HG03039 (cell line): ENCODE measurements around the gene FBLN1.
"Not testable (repeated sequence)": the region's sequence is repeated elsewhere in the genome, so short reads cannot be mapped to it uniquely, and the experiment has no call there.

Experiments used
- ATAC-seq: cut with Tn5 transposase; IDR thresholded peaks from one replicate; pipeline ENCODE4 v1.9.1; 2021; ENCODE audit warnings: mild to moderate bottlenecking, moderate library complexity; ENCODE audit not compliant: unreplicated experiment

Gene FBLN1

DNA sequence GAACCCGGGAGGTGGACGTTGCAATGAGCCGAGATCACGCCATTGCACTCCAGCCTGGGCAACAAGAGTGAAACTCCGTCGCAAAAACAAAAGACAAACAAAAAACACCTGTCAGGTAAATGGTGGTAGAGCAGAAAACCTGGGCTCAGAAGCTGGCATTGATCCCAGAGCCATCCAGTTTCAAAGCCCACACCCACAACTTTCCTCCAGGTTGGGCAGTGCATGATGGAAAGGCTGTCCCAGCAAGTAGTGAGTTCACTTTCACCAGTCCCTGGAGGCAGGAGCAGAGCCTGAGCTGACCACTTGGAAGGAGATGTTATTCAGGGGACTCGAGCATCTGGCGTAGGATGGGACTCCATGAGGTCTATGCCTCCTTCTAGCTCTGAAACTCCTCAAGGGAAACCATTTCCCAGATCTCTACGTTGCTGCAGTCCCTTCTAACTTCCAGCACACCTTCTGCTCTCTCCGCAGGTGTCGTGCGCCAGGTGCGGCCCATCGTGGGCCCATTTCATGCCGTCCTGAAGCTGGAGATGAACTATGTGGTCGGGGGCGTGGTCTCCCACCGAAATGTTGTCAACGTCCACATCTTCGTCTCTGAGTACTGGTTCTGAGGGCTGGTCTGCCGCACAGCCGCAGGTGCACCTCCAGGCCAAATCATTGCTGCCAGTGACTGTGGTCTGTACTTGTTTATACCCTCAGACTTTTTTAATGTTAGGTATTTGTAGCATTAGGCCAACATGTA is 97.3 kb downstream of the FBLN1 start:
- ATAC-seq = no peak

DNA sequence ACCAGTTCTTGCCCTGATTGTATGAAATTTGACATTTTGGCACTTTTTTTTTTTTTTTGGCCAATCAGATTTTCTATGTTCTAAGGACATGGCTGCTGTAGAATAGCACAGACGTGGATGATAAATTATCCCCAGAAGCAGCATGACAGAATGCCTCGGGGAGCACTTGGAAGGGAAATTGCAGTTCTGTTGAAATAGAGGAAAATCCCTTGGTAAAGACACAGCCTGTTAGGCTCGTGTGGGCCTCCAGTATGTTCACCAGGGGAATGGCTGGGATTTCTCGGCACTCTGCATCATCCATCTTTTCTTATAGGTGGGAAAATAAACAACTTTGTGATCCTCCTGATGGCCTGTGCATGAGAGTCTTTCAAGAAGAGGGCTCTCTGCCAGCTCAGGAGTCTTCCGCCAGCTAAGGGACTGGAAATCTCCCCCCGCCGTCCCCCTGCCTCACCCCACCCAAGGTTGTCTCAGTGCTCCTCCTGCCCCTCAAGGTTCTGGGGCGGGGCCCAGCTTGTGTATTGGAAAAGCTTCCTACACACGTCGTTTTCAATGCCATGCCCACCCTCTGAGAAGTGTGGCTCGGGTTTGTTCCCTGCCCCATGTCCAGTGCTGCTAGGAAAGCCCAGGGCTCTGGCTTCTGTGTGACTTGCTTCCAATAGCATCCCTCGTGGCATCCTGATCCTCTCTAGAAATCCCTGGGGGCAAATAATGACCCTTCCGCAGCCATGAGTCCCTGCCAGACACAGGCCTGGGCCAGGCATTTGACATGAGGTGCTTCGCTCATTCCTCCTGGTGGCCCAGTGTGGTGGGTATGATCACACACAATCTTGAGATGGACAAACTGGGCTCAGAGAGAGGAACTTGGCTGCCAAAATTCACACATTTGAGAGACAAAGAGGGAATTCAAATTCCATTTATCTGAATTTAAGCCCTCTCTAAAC is 98.4 kb downstream of the FBLN1 start:
- ATAC-seq = no peak

DNA sequence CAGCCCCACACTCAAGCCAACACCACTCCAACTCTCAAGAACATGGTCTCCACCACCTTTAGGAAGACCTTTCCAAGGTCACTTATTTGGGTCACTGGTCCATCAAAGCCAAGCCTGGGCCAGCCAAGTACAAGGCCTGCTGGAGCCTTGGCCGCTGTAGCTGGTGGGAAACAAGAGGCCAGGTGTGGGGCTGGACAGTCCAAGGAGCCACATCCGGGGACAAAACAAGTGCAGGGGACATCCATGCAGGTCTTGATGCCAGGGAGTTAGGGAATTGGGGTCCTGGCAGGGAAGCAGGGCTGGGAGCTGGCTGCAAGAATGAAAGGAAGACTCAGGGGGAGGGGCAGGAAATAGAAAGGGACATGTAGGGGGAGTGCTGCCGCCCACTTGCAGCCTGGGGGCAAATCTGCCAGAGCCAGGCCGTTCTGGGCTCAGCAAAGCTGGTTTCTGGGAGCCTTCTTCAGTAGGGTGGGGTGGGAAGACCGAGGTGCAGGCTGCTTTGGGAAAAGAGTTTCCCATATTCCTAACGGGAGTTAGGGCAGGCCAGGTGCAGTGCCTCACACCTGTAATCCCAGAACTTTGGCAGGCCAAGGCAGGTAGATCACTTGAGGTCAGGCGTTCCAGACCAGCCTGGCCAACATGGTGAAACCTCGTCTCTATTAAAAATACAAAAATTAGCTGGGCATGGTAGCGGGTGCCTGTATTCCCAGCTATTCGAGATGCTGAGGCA is 99.5 kb downstream of the FBLN1 start:
- ATAC-seq = no peak

DNA sequence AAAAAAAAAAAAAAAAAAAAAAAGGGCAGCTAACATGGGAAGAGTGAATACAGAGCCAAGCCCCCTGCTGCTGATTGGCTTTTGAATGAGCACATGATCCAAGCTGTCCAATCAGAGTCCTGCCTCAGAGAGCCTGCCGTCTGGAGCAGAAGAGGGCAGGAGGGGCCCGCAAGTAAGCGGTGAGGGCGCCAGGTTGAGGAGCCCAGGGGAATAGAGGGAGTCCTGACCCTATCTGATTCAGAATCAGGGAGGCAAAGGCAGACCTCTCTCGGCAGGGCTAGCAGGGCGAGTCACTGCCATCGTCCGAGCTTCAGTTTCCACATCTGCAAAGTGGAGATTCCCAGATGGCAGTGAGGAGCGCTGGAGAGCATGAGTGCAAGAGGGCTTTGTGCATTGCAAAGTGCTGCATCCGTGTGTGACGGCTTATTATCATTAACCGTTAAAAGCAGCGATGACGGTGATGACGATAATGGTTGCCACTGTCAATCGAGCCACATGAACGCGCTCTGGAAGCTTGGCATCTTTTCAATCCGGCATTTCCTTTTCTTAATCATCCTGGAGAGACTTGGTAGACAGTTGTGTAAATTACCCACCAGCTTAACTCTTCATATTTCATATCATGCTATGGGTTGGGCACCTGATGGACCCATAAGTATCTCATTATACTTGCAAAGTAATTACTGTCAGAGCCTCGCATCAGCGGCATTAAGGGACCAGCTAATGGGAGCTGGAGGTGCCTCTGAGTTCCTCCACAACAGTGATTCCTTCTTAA is 100.3 kb downstream of the FBLN1 start:
- no peak for ATAC-seq

DNA sequence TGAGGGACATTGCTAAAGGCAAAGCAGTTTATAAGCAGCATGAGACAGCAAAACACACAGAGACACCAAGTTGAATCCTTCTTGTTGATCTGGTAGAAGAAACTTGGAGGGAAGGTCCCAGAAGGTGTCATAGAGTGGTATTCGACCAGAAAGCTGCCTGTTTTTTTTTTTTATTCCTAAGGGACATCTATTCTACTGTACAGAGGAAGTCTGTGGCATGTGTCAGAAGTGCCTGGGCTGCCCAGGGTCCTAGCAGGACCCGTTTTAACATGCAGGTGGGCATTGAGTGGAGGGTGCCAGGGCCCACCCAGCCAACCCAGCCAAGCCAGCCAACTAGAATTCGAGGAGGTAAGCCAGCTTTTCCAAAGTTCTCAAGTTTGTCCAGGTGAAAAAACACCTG is 100.9 kb downstream of the FBLN1 start:
- no peak for ATAC-seq

DNA sequence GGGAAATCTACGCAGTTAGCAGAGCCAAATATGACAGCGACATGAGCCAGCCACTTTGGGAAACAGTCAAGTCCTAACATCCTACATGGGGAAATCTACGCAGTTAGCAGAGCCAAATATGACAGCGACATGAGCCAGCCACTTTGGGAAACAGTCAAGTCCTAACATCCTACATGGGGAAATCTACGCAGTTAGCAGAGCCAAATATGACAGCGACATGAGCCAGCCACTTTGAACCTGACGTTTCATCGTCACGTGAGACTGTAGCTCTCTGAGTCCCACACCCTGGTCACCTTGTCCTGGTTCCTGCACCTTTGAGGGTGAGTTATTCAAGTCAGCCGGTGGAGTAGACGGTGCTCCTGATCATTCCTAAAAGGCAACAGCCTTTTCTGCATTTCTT is 105.4 kb downstream of the FBLN1 start:
- ATAC-seq = not testable (repeated sequence)

DNA sequence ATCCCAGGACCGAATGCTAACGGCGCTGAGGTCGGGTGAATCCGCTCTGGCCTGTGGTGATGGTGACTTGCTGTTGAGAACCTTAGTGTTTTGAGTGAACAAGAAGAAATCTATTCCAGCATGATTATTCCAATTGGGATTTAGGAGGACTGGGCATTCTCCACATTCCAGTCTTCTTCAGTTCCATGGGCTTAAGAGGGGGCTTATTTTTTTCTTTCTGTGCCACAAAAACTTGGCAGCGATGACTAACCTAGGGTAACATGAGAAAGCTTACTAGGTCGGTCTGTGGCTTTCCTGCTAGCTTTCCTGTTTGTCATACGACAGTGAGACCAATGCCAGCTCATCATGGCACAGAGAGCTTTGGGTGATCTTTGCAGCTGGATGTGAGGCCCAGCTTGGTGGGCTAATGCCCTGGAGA is 106.1 kb downstream of the FBLN1 start:
- ATAC-seq = no peak

DNA sequence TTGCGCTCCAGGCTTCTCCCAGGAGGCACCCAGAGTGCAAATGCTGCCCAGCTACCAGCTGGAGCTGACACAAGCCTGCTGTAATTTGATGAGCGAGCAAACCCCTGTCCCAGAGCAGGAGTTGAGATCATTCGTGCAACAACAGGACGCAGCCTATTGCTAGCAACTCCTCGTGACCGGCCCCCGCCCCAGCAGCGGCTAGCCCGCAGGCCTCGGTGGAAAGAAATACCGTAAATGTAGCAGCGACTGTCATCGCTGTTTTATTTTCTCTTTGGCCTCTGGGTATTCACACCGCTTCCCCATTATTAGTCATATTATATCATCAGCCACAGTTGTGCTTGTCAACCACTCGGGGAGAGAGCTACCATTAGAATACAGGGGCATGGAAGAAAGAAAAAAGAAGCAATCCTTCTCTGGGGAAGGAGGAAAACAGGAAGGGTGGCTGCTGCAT is 109.8 kb downstream of the FBLN1 start:
- no peak for ATAC-seq

DNA sequence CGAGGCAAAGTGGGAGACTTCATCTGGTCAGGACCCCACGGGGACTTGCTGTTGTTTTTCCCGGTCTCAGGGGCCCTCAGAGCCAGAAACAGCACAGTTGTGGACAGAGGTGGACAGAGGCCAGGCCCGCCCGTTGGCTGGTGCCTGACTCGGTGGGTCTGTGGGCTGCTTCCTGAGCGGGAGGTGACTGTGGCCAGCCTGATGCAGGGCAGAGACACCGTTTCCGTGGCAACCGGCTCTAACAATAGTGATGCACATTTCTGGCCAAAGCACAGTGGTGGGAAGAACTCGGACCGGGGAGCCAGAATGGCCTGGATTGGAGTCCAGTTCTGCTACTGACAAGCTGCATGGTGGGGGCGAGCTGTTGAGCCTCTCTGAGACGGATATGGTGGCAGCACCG is 110.3 kb downstream of the FBLN1 start:
- ATAC-seq = no peak

DNA sequence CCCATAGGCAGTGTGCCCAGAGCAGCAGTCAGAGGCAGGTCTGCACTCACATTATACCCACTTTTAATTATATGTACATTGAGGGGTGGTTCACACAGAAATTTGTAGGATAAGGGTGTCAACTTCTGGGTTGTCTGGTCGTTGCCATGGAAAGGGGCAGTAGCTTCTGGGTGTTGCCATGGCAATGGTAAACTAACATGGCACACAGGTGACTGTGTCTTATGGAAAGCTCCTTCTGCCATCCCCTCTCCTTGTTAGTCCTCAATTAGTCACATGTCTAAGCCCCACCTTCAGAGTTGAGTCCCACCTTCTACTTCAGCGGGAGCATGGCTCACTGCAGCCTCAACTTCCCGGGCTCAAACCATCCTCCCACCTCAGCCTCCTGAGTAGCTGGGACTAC is 112.7 kb downstream of the FBLN1 start:
- ATAC-seq = no peak

DNA sequence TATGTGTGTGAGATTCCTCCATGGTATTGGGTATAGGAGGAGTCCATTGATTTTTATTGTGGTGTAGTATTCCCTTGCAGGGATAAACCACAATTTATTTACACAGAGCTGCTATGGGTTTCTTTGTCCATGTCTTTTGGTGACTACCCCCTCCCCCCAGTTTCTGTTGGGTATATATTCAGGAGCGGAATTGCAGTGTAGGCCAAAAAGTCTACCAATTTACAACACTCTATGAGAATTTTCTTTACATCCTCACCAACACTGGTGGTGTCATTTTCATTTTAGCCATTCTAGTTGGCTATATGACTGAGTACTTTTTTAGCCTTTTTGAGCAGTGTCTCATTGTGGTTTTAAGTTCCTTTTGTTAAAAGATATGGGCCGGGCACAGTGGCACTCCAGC is 113.7 kb downstream of the FBLN1 start:
- no peak for ATAC-seq

DNA sequence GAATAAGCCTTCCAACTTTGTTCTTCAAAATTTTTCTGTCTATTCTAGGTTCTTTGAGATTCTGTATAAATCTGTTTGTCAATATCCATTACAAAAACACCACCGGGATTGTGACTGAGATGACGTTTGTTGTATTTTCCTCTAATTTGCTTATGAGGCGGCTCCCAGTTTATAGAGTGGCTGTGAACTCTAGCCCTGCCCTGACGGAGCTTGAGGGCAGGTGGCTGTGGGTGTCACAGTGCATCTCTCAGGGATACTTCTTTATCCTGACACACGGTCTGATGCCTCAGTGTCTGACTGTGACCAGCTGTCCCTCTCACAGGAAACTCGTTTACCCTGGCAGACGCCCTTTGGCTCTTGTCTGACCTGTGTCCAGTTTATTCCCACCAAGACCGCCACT is 115.3 kb downstream of the FBLN1 start:
- ATAC-seq = no peak

DNA sequence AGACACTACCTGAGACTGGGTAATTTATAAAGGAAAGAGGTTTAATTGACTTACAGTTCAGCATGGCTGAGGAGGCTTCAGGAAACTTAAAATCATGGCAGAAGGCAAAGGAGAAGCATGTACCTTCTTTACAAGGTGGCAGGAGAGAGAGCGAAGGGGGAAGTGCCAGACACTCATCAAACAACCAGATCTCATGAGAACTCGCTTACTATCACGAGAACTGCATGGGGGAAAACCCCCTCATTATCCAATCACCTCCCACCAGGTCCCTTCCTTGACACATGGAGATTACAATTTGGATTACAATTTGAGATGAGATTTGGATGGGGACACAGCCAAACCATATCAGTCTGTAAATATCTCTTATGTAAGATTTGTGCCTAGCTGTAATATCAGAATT is 118.0 kb downstream of the FBLN1 start:
- ATAC-seq = no peak

DNA sequence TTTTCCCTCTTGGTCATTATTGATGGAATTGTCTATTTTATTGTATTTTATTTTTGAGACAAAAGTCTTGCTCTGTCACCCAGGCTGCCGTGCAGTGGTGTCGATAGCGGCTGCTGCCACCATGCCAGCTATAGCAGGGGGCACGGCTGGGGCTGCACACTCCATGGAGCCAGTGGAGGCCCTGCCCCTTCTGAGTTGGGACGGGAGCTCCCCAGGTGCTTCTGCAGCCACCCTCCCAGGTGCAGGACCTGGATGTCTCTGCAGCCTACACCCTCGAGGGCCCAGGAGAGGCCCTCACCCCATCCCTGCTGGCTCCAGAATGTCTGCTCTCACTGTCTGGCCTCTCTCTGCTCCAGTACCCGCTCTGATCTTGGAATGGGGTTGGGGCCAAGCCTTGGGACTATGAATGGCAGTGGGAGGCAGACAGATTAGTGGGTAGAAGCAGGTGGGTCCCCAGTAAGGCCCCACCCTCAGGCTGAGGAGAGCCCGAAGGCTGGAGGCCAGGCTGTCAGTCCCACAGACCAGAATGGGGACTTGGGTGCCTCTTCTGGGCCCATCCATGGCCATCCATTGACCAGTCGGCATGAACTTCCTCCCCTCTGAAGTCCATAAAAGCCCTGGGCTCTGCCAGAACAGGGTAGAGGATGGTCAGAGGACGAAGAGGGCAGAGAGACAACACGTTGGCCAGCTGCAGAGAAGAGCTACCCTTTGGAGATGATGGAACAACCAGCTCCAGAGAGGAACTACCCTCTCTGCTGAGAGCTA is 119.3 kb downstream of the FBLN1 start:
- no peak for ATAC-seq

DNA sequence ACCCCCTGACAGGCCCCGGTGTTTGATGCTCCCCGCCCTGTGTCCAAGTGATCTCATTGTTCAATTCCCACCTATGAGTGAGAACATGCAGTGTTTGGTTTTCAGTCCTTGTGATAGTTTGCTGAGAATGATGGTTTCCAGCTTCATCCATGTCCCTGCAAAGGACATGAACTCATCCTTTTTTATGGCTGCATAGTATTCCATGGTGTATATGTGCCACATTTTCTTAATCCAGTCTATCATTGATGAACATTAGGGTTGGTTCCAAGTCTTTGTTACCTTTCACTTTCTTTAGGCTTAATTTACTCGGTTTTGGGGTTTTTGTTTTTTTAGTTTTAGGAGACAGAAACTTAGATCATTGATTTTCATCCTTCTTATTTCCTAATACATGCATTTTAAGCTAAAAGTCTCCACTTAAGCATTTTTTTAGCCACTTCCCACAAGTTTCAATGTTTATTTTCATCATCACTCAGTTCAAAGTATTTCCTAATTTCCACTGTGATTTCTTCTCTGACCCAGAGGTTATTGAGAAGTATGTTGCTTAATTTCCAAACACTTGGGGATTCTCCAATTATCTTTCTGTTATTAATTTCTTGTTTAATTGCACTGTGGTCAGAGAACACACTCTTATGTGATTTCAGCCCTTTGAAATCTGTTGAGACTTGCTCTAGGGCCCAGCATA is 120.9 kb downstream of the FBLN1 start:
- not testable (repeated sequence) for ATAC-seq

DNA sequence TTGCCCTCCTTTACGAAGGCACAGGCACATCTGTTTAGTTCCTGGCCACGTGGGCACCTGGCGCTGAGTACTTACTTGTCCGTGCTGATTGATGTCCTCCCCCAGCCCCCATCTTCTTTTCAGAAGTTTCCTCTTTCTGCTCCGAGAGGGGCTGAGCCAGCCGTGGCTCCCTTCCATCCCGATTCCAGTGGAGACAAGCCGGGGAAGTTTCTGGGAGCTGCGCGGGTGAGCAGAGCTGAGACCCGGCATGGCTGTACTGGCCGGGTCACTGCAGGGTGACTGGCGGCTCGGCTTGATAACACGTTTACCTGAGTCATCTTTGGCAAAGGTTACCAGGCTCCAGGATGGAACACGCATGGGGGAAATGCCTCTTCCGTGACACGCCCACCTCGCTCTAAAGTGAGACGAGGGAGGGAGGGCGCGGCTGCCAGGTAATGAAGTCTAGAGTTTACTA is 123.5 kb downstream of the FBLN1 start:
- ATAC-seq = no peak

DNA sequence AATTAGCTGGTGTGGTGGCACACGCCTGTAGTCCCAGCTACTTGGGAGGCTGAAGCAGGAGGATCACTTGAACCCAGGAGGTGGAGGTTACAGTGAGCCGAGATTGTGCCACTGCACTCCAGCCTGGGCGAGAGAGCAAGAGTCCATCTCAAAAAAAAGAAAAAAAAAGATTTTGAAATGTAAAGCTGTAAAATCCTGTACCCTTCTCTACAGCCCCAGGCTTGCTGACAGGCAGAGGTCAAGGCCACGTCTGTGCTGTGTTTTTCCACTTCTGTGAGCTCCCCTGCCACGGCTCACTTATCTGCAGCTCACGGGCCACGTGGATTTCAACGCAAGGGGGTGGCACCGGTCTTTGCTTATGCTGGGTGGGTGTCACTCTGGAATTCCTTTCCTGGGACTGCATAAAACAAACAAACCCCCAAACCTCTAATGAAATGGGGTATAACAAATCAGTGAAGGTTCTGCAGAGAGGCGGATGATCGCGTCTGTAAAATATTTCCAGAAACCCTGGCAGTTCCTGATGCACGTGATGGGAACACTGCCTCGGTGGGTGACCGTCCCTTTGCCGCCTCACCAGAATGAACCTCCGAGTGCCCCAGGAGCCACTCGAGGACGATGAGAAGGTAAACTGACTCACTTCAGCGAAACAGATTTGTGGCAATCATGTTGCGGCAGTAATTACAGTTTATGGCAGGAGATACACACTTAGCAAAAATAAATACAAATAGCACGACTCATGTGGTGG is 125.0 kb downstream of the FBLN1 start:
- ATAC-seq = no peak

DNA sequence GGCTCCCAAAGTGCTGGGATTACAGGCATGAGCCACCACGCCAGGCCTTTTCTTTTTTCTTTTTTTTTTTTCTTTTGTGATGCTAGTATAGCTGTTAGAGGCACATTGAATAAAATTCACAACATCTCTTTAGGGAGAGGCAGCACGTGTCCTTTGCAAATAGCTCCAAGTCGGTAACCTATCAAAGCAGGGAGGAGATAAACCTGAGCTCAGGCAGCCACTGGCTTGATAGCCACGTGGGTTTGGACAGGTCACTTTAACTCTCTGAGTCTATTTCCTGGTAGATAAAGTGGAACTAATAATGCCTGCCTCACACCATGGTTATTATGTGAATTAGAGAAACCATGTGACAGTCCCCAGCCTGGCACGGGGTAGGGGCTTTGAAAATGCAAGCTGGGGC is 125.8 kb downstream of the FBLN1 start:
- ATAC-seq = no peak
